GM15510 (cell line): ENCODE results near the gene CAPN12.

Experiments used
- POLR2A ChIP-seq: IDR thresholded peaks from 3 replicates; pipeline ENCODE4 v1.6.1; 2011; ENCODE audit warnings: borderline replicate concordance; ENCODE audit not compliant: insufficient read length; ENCODE audit errors: extremely low read depth

The CAPN12 gene

DNA sequence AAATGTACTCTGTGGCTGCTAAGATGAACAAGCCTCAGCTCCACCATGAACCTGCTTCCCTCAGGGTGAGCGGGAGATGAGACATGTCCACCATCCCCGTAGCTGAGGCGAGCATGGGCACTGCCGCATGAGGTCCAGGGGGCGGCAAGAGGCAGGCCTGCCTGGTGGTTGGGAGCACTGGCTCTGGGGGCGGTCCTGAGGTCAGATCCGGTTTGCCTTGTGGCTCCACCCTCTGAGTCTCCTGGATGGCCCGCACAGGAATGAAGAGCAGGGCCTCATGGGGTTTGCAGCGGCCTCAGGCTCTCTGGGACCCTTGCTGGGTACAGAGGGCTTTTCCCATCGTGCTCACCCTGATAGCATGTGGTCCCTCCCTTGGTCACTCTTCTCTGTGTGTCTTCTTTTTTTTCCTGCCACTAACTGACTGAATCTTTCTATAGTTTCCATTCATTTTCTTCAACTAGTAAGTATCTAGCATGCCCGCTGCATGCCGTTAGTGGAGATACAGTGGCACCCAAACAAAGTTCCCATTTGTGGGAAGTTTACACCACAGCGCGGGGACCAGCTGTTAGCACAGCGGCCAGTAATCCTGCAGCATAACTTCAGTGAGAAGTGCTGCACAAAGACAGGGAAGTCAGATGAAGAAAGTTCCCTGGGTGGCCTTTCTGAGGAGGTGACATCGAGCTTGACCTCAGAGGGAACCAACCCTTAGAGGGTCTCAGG is 37.3 kb downstream of the CAPN12 start:
- TF ChIP-seq POLR2A: no peak

- no peak for TF ChIP-seq POLR2A
These were observed 38.9 kb downstream of the CAPN12 start for GRCh38 chr19:38705197-38706019.

DNA sequence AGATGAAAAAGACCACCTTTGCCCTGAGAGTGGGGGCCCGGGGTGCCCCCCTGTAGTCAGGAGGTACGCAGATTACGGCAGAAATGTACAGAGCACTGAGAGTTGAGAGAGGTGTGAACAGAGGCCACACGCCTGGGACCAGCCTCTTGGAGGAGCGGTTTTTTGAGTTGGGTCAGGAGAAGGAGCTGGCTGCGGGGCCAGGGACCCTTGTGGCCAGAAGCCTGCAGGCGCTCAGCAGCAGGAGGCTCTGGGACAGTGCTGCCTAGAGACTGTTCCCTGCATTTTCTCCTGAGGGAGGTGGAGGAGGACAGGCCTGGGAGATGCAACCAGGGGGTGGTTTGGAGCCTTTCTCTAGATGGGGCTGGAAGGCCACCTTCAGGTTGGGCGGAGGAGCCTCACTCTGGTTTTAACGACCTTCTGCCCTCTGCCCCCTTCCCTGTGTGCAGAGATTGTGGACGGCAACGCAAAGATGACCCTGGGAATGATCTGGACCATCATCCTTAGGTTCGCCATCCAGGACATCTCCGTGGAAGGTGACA is 39.7 kb downstream of the CAPN12 start:
- TF ChIP-seq POLR2A: no peak

DNA sequence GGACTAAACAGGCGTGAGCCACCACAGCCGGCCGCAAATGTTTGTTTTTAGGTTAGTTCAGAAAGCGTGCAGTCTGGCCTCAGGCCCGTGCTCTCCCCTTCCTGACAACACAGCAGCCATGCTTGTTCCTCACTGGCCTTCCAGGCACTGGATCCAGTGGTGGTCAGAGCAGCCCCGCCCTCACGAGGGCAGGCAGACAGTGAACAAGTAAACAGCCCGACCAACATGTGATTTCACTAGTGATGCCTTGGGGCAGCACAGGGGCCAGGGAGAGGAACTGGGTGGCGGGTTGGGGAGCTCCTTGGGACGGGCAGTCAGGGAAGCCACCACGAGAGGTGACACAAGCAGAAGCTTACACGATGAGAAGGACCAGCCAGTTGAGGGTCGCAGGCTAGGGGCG is 40.8 kb downstream of the CAPN12 start:
- no peak for TF ChIP-seq POLR2A

- TF ChIP-seq POLR2A: no peak
These were observed 42.0 kb downstream of the CAPN12 start for GRCh38 chr19:38702278-38702677.

DNA sequence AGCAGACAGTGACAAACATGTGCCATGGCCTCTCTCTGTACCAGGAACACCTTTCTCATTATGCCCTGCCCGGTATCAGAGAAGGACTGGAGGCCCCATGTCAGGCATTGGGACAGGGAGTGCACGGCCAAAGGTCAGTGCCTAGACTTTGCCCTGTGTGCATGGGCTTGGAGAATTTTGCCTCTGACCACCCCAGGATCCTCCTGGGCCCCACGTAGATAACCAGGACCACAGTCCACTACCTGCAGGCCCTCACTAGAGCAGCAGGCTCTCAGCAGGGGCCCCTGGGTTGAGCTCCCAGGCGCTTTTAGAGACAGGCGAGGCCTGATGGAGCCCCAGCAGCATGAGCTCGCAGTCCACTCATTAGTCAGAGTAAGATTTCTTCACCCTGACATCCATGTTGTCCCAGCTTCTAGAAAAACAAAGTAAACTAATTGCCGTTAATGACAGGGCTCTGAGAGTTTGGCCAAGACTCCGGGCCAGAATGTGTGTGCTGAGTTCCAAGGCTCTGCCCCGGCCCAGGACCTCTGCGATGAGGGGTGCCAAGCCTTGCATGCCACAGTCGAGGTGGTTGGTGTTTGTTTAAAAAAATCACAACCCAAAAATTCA is 42.7 kb downstream of the CAPN12 start:
- no peak for TF ChIP-seq POLR2A

DNA sequence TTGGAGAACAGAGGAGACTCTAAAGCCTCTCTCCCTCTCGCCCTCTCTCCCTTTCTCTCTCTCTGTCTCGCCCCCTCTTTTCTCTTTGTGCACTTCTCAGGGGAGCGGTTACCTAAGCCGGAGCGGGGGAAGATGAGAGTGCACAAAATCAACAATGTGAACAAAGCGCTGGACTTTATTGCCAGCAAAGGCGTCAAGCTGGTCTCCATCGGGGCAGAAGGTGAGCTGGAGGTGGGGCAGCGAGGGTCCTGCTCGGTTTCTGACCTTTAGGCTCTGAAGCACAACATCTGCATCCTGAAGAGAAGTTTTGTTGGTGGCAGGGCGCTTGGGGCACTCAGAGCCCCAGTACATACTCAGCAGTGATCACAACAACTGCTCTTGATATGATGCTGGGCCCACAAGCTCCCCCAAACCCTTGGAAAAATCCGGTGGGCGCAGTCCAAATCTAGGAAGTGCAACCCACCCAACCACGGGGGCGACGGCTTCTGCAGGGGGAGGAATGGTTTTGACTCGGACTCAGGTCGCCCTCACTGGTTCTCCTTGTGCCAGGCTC is 43.3 kb downstream of the CAPN12 start:
- TF ChIP-seq POLR2A: no peak

DNA sequence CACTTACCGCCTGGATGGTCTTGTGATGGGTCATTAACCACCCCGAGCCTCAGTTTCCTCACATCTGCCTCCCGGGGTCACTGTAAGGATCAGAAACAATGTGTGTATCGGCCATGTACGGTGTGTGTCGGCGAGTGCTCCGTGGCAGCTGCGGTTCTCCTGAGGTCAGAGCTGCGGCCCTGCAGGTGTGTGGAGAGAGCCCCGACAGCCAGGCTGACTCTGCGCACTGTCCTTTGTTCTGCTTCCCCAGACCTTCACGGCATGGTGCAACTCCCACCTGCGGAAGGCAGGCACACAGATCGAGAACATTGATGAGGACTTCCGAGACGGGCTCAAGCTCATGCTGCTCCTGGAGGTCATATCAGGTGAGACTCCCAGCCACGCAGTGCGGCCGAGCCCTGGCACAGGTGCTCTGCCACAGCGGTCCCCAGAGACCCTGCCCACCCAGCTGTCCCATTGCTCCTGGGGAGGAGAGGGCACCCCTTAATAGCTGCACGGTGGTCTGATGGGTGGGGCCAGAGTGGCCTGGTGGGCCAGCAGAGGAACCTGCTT is 43.8 kb downstream of the CAPN12 start:
- no peak for TF ChIP-seq POLR2A

GRCh38 chr19:38699647-38700349 is 44.5 kb downstream of the CAPN12 start:
- no peak for TF ChIP-seq POLR2A

DNA sequence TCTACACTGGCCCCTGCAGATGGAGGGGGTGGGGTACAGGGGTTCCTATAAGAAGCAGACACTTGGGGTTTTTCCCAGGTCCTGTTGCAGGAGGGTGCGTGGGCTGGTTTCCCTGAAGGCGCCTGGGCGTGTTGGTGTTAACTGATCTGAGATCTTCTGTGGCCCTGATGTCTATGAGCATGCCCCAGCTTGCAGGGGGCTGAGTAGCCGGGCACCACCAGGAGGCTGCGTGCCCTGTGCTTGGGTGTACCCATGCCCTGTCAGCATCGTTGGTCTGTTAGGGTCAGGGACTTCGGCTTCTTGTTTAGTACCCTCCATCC is 45.3 kb downstream of the CAPN12 start:
- TF ChIP-seq POLR2A: no peak

DNA sequence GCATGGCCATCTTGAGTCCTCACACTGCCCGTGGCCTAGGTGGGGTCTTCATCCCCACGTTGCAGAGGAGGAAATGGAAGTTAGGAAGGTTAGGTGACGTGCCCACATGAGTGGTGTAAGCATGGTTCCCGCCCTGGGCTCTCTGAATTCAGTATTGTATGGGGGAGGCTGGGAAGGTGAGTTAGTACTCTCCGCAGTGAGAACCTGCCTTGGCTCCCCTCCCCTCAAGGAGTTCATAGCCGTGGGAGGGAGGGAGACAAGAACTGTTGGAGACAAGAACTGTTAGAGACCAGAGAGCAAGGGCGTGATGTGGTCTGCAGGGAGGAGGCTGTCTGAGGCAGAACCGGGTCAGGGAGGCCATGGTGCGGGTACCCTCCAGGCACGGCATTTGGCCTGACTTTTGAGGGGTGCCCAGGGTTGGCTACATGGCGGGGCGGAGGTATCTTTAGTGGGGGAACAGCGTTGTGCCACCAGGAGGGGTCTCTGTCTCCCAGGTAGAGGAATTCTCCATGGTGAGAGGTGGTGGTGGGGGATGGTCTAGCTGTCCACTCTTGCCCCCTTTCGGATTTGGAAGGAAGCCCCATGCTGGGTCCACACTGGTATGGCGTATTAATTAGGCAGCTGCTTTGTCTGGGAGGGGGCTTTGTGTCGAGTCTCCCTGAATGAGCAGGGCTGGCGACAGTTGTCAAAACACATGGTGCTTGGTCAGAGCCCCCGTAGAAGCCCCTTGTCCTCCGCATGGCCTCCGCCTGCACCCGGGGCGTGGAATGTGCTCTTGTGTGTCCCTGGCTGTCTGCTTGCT is 45.8 kb downstream of the CAPN12 start:
- no peak for TF ChIP-seq POLR2A

DNA sequence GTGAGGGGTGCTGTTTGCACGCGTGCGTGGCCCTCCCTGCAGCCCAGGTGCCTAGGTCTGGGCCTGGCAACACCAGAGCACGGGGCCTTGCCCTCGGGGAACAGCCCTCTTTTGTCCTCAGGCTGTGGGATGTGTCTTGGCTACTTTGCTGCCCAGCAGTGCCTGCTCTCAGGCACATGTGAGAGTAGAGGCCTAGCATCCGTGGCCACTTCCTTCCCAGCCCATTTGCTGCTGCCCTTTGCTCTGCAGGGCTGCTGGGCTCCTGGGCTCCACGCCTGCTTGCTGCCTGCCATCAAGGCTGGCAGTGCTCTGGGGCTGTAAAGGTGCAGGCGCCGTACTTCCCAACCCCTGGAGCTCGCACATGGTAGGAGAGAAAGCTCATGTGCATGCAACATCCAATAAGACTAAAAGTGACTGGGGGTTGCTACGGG is 46.6 kb downstream of the CAPN12 start:
- no peak for TF ChIP-seq POLR2A

GRCh38 chr19:38697197-38697596 is 47.1 kb downstream of the CAPN12 start:
- no peak for TF ChIP-seq POLR2A

DNA sequence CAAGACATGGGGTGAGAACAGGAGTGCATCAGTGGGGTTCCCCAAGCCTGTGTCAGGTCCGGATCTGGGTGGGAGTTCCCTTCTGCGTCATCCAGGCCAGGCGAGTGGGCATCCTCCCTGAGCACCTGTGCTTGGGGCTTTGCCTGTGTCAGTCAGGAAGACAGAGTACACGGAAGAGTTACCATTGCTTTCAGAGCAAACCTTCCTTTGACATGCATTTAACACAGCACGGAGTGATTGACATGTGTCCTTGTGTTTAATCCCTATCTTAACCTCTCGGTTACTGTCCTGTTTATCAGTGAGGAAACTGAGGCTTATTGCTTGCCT is 47.6 kb downstream of the CAPN12 start:
- no peak for TF ChIP-seq POLR2A
